ENCODE results near the gene INS.

- TF ChIP-seq CTCF (IDR thresholded peaks at IDR 0.05; ENCODE audit: low read depth, low read length, poor library complexity, severe bottlenecking): no peak
- no peak for TF ChIP-seq EZH2phosphoT487 (IDR thresholded peaks at IDR 0.05; ENCODE audit: borderline replicate concordance, low read length)
Observed at GRCh38 chr11:2129699-2130366, 31.2 kb downstream of the INS start.
